HepG2 (cell line): ENCODE data around the gene CHST3.

Source experiments
- CTCF ChIP-seq: sonication (generic); formaldehyde crosslinking; IDR thresholded peaks from 2 replicates; pipeline ENCODE4 v1.5.0; 2020; ENCODE audit warnings: mild to moderate bottlenecking, missing genetic modification reagents, moderate library complexity
- POLR2A ChIP-seq, 2 experiments: IDR thresholded peaks; 2 replicates each; pipeline ENCODE4 v1.6.1; 2011; ENCODE audit warnings: low read depth in 2 of 2, low read length in 2 of 2, mild to moderate bottlenecking in 1 of 2, moderate library complexity in 1 of 2; ENCODE audit not compliant: insufficient read depth in 1 of 2
- ZMAT3 ChIP-seq: sonication (generic); formaldehyde crosslinking; conservative IDR thresholded peaks from 2 replicates; pipeline ENCODE4 v1.7.0; 2021; ENCODE audit warnings: missing genetic modification reagents
- ZNF121 ChIP-seq: sonication (generic); formaldehyde crosslinking; IDR thresholded peaks from 2 replicates; pipeline ENCODE4 v1.5.0; 2020; ENCODE audit warnings: mild to moderate bottlenecking, missing genetic modification reagents

GRCh38 chr10:71978988-71979691 is 14.9 kb downstream of the CHST3 start:
- no peak for TF ChIP-seq POLR2A (IDR thresholded peaks at IDR 0.05; ENCODE audit: insufficient read depth in 1 of 2, low read depth in 2 of 2, low read length in 2 of 2)
- TF ChIP-seq ZNF121 (CRISPR knock-in tag) = no peak
- TF ChIP-seq CTCF (CRISPR knock-in tag) = no peak
- no peak for TF ChIP-seq ZMAT3
